CD14-positive monocyte (primary cell): Measurements from ENCODE around the gene NTM. TPM values are rescaled to one million over a fixed set of nuclear protein-coding genes. Genes with fewer than 3 reads are reported as not detected.
A peak's percentile ranks its signal among the peaks of the same experiment; 100 is the strongest.

Experiments
- DNase-seq, 3 donors: peaks; one replicate each; pipeline ENCODE4 v3.0.0-alpha.2; 2011 to 2022
- H2AFZ ChIP-seq: 2 replicates; pipeline ENCODE4 v1.6.0; 2012; ENCODE audit warnings: mild to moderate bottlenecking, low read depth, low read length, inconsistent platforms; ENCODE audit not compliant: insufficient read depth, poor library complexity, severe bottlenecking
- H3K27ac ChIP-seq, 2 donors: 1 replicate in 1 of 2; 2 replicates in 1 of 2; pipeline ENCODE4 v1.5.1; 2012 to 2013; ENCODE audit warnings: low read length in 2 of 2, control low read depth in 1 of 2, inconsistent platforms in 1 of 2, low read depth in 1 of 2, mild to moderate bottlenecking in 1 of 2
- H3K27me3 ChIP-seq, 2 donors: one replicate each; pipeline versions ENCODE4 v1.6.0 to v1.6.1; 2011 to 2013; ENCODE audit warnings: low read length in 2 of 2; ENCODE audit not compliant: control insufficient read depth in 2 of 2, insufficient read depth in 2 of 2
- H3K36me3 ChIP-seq, 2 donors: replicated peaks in 1 of 2; 1 replicate in 1 of 2; 2 replicates in 1 of 2; pipeline versions ENCODE4 v1.5.1 to v1.6.1; 2012 to 2013; ENCODE audit warnings: low read length in 2 of 2, control low read depth in 1 of 2, inconsistent platforms in 1 of 2, mild to moderate bottlenecking in 1 of 2; ENCODE audit not compliant: insufficient read depth in 2 of 2, control insufficient read depth in 1 of 2
- H3K4me1 ChIP-seq, 2 donors: 1 replicate in 1 of 2; 2 replicates in 1 of 2; pipeline versions ENCODE4 v1.5.1 to v1.6.1; 2012 to 2013; ENCODE audit warnings: low read length in 2 of 2, control low read depth in 1 of 2, inconsistent platforms in 1 of 2, mild to moderate bottlenecking in 1 of 2, moderate library complexity in 1 of 2; ENCODE audit not compliant: insufficient read depth in 2 of 2, control insufficient read depth in 1 of 2
- H3K4me2 ChIP-seq: replicated peaks from 2 replicates; pipeline ENCODE3; 2012; ENCODE audit warnings: low read length, moderate library complexity, mild to moderate bottlenecking; ENCODE audit not compliant: poor library complexity, severe bottlenecking; ENCODE audit errors: extremely low read depth
- H3K4me3 ChIP-seq, 3 experiments: fragments of 200-600 bp in 1 of 3; sonication (generic) in 1 of 3; replicated peaks in 1 of 3; 1 replicate in 2 of 3; 2 replicates in 1 of 3; pipeline ENCODE4 v1.5.1; 2011 to 2013; ENCODE audit warnings: low read length in 3 of 3, mild to moderate bottlenecking in 3 of 3, control low read depth in 2 of 3, low read depth in 2 of 3, inconsistent platforms in 1 of 3, moderate library complexity in 1 of 3
- H3K79me2 ChIP-seq: 2 replicates; pipeline ENCODE4 v1.6.0; 2012; ENCODE audit warnings: mild to moderate bottlenecking, control low read depth, inconsistent platforms, low read length, moderate library complexity; ENCODE audit not compliant: insufficient read depth
- H3K9ac ChIP-seq: 2 replicates; pipeline ENCODE4 v1.6.0; 2017; ENCODE audit warnings: low read length, mild to moderate bottlenecking; ENCODE audit not compliant: insufficient read depth, poor library complexity, severe bottlenecking
- H3K9me3 ChIP-seq, 2 donors: replicated peaks in 1 of 2; 1 replicate in 1 of 2; 2 replicates in 1 of 2; pipeline versions ENCODE4 v1.5.1 to v1.6.1; 2012 to 2013; ENCODE audit warnings: low read length in 2 of 2, control low read depth in 1 of 2; ENCODE audit not compliant: control insufficient read depth in 1 of 2, insufficient read depth in 1 of 2
- H4K20me1 ChIP-seq: 2 replicates; pipeline ENCODE4 v1.6.0; 2012; ENCODE audit warnings: mild to moderate bottlenecking, low read length, control low read depth, moderate library complexity; ENCODE audit not compliant: insufficient read depth
- H3K27ac Mint-ChIP-seq, 7 donors: one replicate each; pipeline ENCODE4 v1.8.0; 2020; ENCODE audit warnings: mild to moderate bottlenecking in 7 of 7, mixed read lengths in 7 of 7, moderate library complexity in 6 of 7, inconsistent platforms in 2 of 7
- H3K27me3 Mint-ChIP-seq, 3 donors: one replicate each; pipeline ENCODE4 v1.8.0; 2021 to 2022; ENCODE audit warnings: low read depth in 3 of 3, mild to moderate bottlenecking in 3 of 3, mixed read lengths in 3 of 3, moderate library complexity in 3 of 3, inconsistent platforms in 1 of 3
- H3K36me3 Mint-ChIP-seq, 2 donors: one replicate each; pipeline ENCODE4 v1.8.0; 2020; ENCODE audit warnings: mixed read lengths in 2 of 2, inconsistent platforms in 1 of 2, mild to moderate bottlenecking in 1 of 2
- H3K4me1 Mint-ChIP-seq: one replicate; pipeline ENCODE4 v1.8.0; 2020; ENCODE audit warnings: mild to moderate bottlenecking, mixed read lengths
- H3K4me3 Mint-ChIP-seq, 2 donors: one replicate each; pipeline ENCODE4 v1.8.0; 2020; ENCODE audit warnings: mild to moderate bottlenecking in 2 of 2, mixed read lengths in 2 of 2, moderate library complexity in 1 of 2
- H3K9me3 Mint-ChIP-seq, 7 donors: one replicate each; pipeline ENCODE4 v1.8.0; 2020 to 2022; ENCODE audit warnings: mixed read lengths in 7 of 7, mild to moderate bottlenecking in 6 of 7, moderate library complexity in 6 of 7, inconsistent platforms in 2 of 7
- WGBS: methylation state at CpG from one replicate; pipeline ENCODE4 v1.1.5; 2013; ENCODE audit warnings: missing lambda C conversion rate; ENCODE audit not compliant: insufficient coverage; 5-methylcytosine and 5-hydroxymethylcytosine counted together
- intact Hi-C, 2 donors: fragments of 100-400 bp; cut with micrococcal nuclease; formaldehyde crosslinking; loops; one replicate each; pipeline versions ENCODE4 v1.15.0 to v1.15.1; 2023
- polyA plus RNA-seq, 3 donors: library from polyadenylated mRNA; depleted of rRNA in 1 of 3; unstranded in 2 of 3; stranded (reverse) in 1 of 3; fragments of 300-500 nt in 2 of 3; fragments of >200 nt in 1 of 3; fragmentation: Illumina TruSeq in 2 of 3; gene quantifications; 1 replicate in 2 of 3; 2 replicates in 1 of 3; pipeline ENCODE4 v1.2.3, GENCODE V29; 2012 to 2021
- TF ChIP-seq, protein P1 (sequence below): fragments of 200-600 bp; IDR thresholded peaks from one replicate; pipeline ENCODE4 v1.8.0; 2022; ENCODE audit warnings: antibody characterized with exemption, mild to moderate bottlenecking

NTM gene
- polyA plus RNA-seq, 3 donors = not detected

DNA sequence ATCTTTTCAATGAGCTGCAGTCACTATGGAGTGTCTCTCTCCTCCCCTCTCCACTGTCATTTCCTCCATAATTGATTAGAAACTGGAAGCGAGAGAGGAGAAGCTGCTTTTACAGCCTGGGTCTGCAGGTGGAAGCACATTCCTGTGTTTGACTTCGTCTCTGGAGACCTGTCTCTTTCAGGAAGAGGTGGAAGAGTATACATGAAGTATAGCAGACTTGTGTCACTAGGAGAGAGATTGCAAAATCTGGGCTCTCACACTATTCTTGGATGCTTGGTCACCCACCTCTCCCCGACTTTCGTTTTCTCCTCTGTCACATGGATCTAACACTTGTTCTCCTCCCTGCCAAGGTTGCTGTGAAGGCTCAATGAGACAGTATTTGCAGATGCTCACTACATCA lies 323.3 kb downstream of the NTM start:
- Histone ChIP-seq H2AFZ (no peak overlapping the region), H4K20me1 (no peaks in the 10 kb centered on the region), H3K9ac (no peak overlapping the region), H3K9me3 (no peaks in the 10 kb centered on the region), H3K36me3 (no peaks in the 10 kb centered on the region), H3K79me2 (no peaks in the 10 kb centered on the region), H3K4me2 (no peak overlapping the region), H3K4me1 (no peaks in the 10 kb centered on the region), H3K27ac (no peak overlapping the region), H3K4me3 (no peak overlapping the region), H3K27me3 (peaks cover 2 to 15% of the 10 kb centered on the region in 2 donors)
- Mint-ChIP-seq H3K27ac (no peak overlapping the region), H3K4me1 (peaks cover 2% of the 10 kb centered on the region), H3K27me3 (peaks cover 19 to 49% (median 26%) of the 10 kb centered on the region in 3 donors), H3K9me3 (peaks cover 0 to 4% (median 0%) of the 10 kb centered on the region in 7 donors), H3K4me3 (peak overlapping the region in 1 of 2 donors; percentile 8), H3K36me3 (no peaks in the 10 kb centered on the region)
- WGBS = 17% methylated on average over 1 of the region's 4 CpGs
- intact Hi-C loops = no loop called here
- DNase-seq = no peak
- TF ChIP-seq, protein P1, sequence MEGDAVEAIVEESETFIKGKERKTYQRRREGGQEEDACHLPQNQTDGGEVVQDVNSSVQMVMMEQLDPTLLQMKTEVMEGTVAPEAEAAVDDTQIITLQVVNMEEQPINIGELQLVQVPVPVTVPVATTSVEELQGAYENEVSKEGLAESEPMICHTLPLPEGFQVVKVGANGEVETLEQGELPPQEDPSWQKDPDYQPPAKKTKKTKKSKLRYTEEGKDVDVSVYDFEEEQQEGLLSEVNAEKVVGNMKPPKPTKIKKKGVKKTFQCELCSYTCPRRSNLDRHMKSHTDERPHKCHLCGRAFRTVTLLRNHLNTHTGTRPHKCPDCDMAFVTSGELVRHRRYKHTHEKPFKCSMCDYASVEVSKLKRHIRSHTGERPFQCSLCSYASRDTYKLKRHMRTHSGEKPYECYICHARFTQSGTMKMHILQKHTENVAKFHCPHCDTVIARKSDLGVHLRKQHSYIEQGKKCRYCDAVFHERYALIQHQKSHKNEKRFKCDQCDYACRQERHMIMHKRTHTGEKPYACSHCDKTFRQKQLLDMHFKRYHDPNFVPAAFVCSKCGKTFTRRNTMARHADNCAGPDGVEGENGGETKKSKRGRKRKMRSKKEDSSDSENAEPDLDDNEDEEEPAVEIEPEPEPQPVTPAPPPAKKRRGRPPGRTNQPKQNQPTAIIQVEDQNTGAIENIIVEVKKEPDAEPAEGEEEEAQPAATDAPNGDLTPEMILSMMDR = no peak

DNA sequence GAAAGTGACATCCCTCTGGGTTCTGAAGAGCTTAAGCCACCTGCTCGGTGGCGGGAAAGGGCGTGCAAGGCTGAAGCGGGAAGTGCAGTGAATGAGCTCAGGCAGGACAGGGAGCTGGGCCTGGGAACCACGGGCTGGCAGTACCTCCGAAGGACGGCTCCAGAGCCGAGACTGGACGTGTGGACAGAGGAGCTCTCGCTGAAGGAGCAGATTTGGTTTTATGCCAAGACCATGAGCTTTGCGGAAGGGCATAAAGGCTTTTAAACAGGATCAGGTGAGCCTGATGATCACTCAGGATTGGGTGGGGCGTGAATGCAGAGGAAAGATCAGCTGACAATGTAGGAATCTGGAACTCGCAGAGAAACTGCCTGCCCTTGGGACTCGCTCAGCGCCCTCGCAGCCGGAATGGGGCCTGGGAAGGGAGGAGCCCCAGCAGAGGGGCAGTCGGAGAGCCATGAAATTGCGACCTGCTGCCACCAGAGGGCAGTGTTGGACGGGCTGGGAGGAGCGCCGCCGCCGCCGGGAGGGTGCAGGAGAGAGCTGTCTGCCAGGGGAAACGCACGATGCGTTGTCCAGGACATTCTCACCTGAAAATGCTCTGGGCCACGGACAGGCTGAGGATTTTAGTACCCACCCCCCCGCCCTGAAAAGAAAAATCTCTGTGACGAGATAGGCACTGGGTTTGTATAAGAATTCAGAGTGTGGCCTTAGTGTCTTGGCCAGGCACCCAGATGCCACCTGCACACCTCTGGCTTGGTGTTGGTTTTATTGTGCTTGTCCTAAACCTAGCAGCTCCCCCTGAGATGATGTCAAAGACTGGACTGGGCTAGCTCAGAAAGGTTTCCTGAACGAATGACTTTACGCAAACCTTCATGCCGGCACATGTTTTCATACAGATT lies 324.4 kb downstream of the NTM start:
- Mint-ChIP-seq H3K4me1 (peaks cover 2% of the 10 kb centered on the region), H3K9me3 (peaks cover 0 to 4% (median 0%) of the 10 kb centered on the region in 7 donors), H3K36me3 (no peaks in the 10 kb centered on the region), H3K27me3 (peaks cover 18 to 49% (median 27%) of the 10 kb centered on the region in 3 donors), H3K27ac (peak overlapping the region in 2 of 7 donors; percentile 12 to 64), H3K4me3 (peak overlapping the region in 1 of 2 donors; percentile 59)
- TF ChIP-seq, protein P1 = peak; percentile 95
- H3K9me3 ChIP-seq = no peaks in the 10 kb centered on the region
- H2AFZ ChIP-seq = no peak overlapping the region
- H3K79me2 ChIP-seq = no peaks in the 10 kb centered on the region
- no peak overlapping the region for H3K4me2 ChIP-seq
- intact Hi-C loops = no loop called here
- no peak overlapping the region for H3K27ac ChIP-seq
- H3K9ac ChIP-seq = no peak overlapping the region
- peak; percentile 26 to 55 (median 42) for DNase-seq
- no peaks in the 10 kb centered on the region for H4K20me1 ChIP-seq
- no peak overlapping the region for H3K4me3 ChIP-seq
- H3K36me3 ChIP-seq = no peaks in the 10 kb centered on the region
- WGBS = 23% methylated on average over 26 of the region's 34 CpGs
- H3K27me3 ChIP-seq = peaks cover 2 to 15% of the 10 kb centered on the region in 2 donors
- H3K4me1 ChIP-seq = no peaks in the 10 kb centered on the region
